Activated T-cell treated with anti-CD3 and anti-CD28 coated beads for 1 hour (primary cell): ENCODE results near the gene S100PBP.
"Not testable (repeated sequence)": the region's sequence is repeated elsewhere in the genome, so short reads cannot be mapped to it uniquely, and the experiment has no call there.

Source experiments
- DNase-seq: peaks from one replicate; pipeline ENCODE4 v3.0.0-alpha.2; 2020; ENCODE audit warnings: low read depth

The S100PBP gene

DNA sequence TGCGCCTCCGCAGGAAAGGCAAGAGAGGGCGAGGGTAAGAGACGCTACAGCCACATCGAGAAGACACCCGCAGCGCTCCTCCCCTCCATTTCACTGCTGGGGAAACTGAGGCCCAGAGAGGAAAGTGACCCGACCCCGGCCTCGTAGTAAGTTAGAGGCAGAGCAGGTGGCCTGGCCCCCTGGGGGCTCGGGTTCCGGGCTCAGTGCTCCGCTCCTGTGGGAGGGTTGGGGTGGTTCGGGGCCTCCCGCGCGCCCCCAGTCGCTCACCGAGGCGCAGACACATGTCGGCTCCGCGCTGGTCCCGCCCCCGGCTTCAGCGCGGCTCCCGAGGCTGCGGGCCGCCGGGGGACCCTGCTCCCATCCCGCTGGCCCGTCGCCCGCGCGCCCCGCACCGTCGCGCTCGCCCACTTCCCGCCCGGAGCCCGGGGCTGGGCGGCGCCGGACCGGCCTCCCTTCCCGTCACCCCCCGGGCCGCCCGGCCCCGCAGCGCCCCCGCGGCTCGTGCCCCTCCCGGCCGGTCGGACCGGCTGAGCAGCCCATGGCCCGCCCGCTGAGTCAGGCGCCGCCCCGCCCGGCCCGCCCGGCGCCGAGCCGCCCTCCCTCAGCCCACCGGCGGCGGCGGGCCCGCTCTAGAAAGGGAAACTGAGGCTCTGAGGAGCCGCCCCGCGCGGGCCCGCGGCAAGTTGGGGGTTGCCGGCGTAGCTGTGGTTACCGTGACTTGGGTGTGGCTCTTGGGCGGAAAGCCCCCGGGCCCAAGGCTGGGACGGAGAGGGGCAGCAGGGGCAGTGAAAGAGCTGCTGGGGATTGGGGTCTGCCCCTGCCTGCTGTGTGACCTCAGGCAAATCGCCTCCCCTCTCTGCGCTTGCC, 83.7 kb downstream of the S100PBP start, which contains the start of gene TMEM54:
Gene TMEM54 (minus strand): TSS at position 434 of the 867 bp plus-strand sequence. CDS start 151 bp downstream, at position 283.
- DNase-seq = no peak

DNA sequence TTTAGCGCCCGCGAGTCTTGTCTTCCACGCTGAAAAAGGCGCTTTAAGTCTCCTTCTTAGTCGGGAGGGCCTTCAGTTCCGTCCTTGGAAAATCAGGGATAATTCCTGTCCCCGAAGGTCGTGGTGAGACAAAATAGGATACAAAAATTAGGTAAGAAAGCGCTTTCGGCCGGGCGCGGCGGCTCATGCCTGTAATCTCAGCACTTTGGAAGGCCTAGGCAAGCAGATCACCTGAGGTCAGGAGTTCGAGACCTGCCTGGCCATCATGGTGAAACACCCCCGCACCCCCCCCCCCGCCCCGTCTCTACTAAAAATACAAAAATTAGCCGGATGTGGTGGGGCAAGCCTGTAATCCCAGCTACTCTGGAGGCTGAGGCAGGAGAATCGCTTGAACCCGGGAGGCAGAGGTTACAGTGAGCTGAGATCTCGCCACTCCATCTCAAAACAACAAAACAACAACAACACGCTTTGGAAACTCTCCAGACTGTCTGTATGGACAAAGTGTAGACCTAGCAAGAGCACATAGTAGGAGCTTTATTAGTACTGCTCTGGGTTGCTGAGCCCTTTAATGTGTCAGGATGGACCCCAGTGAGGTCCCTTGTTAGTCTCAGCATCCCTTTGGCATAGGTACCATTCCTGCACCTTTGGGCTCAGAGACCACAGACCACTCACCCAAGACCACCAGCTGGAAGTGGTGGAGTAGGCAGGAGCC, 84.5 kb downstream of the S100PBP start:
- no peak for DNase-seq

DNA sequence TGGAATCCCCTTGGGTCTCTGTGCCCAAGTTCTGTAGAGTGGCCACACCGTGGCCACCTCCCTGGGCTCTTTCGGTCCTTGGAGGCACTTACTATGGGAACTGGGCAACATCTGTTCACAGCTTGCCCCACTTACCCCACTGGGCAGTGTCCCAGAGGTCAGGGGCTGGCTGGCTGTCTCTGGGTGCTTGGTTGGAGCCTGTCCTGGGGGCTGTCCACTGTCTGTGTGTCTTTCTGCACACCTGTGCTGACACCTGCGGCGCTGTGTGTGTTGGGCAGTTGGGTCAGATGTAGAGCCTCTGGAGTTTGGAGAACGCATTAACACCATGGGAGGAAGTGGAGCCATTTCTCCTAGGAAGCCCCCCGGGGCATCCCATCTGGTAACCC, 85.1 kb downstream of the S100PBP start:
- DNase-seq = no peak

DNA sequence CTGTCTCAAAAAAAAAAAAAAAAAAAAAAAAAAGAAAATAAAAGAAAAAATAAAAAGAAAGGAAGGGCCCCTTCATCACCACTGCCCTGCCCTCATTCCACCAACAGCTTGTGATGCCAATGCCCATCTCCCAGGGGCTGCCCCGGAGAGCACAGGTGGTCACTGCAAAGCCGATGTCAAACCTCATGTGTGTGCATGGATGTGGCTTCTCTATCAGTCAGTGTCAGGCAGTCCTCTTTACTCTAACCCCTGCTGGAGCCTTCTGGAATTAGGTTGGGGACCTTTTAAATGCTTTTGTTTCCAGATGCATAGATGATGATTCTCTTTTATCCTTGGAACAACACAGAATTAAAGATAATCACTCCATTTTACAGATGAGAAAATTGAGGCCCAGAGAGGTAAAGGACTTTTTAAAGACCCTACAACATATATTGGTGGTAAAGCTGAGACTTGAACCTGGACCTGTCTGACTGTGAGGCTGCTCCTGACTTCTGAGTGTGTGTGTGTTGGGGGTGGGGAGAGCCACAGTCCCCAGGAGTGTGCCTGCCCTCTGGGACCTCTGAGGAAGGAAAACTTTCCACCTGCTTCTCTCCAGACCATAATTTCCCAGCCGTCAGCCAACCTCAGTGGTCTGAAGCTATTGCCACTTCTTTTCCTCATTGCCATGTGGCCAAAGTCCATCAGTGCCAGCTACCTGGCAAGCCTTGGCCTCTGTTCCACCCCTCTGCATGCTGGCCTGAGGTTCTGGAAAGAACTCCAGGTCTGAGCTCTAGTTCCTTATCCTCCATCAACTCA, 86.7 kb downstream of the S100PBP start:
- no peak for DNase-seq

DNA sequence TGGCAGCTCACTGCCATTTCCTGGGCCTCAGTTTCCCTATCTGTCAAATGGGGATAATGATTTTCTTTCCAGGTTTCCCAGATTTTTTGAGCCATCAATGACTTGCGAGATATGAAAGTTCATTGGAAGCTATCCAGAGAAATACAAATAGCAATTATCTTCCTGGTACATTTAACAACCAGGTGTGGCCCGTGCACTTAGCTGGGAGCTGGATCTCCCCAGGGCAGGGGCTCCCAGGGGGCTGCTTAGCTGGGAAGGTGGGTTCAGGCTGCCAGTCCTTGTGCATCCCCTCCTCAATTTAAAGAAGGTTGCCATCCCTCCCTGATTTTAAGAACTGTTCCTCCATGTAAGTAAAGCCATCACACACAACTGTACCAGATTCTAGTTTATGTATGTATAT, 87.3 kb downstream of the S100PBP start:
- DNase-seq = no peak

DNA sequence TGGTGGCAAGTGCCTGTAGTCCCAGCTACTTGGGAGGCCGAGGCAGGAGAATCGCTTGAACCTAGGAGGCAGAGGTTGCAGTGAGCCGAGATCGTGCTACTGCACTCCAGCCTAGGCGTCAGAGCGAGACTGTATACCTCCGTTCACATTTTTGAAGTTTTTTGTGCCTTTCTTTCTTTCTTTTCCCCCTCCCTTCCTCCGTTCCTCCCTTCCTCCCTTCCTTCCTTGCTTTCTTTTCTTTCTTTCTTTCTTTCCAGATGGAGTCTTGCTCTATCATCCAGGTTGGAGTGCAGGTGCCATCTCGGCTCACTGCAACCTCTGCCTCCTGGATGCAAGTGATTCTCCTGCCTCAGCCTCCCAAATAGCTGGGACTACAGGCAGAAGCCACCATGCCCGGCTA, 88.1 kb downstream of the S100PBP start:
- DNase-seq = not testable (repeated sequence)

DNA sequence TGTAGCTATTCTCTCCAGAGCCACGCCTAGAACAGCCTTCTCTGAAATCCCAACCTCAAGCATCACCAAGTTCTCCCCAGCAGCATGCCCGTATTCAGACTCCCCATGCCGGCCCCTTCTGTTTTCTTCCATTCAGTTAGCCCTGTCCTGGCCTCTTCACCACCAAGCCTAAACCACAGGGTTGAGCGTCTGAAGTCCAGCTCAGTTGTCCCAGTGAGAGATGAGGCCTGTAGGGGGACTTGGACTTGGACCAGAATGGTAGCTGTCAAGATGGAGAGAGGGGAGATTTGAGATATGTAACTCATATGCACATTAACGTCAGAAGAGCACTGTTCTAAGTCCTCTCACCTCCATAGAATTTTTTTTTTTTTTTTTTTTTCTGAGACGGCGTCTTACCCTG, 89.2 kb downstream of the S100PBP start:
- DNase-seq = no peak

DNA sequence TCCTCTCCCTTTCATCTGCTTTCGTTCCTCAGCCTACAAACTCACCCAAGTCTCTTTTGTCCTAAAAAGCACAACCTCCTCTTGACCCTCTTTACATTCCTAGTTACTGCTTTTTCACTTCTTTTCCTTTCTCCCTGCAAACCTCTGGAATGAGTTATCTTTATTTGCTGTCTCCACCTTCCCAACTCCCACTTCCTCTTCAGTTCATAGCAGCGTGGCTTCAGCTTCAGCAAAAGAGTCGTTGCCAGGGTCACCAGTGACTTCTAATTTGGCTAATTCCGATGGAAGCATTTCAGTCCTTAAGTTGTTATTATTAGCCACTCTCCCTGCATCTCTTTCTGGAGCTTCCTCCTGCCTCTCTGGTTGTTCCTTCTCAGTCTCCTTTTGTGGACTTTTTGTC, 90.0 kb downstream of the S100PBP start:
- no peak for DNase-seq
